ENCODE results near the gene MORN5. TPM values are rescaled to one million over a fixed set of nuclear protein-coding genes. Genes with fewer than 3 reads are reported as not detected.

MORN5 gene
- total and polyA plus RNA-seq, 4 donors, result not detected

DNA sequence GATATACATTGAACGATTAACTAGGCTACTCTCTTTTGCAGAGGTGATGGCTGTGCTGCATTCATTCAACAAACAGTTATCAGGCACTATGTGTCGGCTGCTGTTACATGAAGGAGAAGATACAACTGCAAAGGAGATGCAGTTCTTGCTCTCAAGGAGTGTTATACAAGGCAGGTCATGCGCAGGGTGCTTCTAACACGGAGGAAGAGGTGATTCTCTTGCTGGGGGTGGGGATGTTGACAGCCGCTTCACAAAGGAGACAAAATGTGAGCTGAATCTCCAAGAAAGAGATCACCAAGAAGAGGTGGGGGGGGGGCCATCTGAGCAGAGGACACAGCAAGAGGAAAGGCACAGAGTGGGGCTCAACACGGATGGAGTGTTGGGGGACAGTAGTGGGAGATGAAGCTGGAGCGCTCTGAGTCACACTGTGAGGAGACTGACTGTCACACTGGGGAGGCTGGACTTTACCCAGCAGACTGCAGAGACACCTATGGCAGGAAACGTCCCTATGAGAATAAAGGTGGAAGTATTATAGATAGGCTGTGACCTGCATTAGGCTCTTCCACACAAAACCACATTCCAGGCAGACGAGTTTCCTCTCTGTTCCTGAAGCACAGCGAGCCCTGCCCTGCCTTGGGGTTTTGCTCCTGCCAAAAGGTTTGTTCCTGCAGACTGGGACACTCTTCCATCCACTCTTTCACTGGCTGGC is 21.0 kb upstream of the MORN5 start:
- H3K27ac ChIP-seq (ENCODE audit: low read depth in 1 of 2, low read length in 2 of 2), result no peak overlapping the region
- H3K27me3 ChIP-seq (ENCODE audit: control insufficient read depth in 4 of 4, insufficient read depth in 4 of 4, low read length in 3 of 4), result no peaks in the 10 kb centered on the region
- no peak for TF ChIP-seq GABPA (IDR thresholded peaks at IDR 0.05 in 1 of 2, conservative IDR thresholded peaks at IDR 0.05 in 1 of 2)
- H3K9ac ChIP-seq (ENCODE audit: low read depth in 1 of 2, low read length in 2 of 2), result no peak overlapping the region
- H3K36me3 ChIP-seq (ENCODE audit: control insufficient read depth in 4 of 4, insufficient read depth in 3 of 4, low read depth in 1 of 4, low read length in 3 of 4), result peaks cover 0 to 11% (median 8%) of the 10 kb centered on the region in 4 donors
- H3K4me1 ChIP-seq (ENCODE audit: control insufficient read depth in 4 of 4, insufficient read depth in 4 of 4, low read length in 3 of 4), result no peaks in the 10 kb centered on the region
- 78% methylated on average over 10 of the region's 10 CpGs for WGBS
- H3K9me3 ChIP-seq (ENCODE audit: control insufficient read depth in 4 of 4, low read length in 3 of 4), result no peaks in the 10 kb centered on the region
- DNase-seq (ENCODE audit: low spot score), result no peak
- no peak overlapping the region for H3K4me3 ChIP-seq (ENCODE audit: low read depth in 1 of 3, low read length in 3 of 3)

GRCh38 chr9:122140368-122141193 is 19.1 kb upstream of the MORN5 start:
- TF ChIP-seq HNF4G (IDR thresholded peaks at IDR 0.05) (no peak), TAF1 (conservative IDR thresholded peaks at IDR 0.05) (no peak), YY1 (IDR thresholded peaks at IDR 0.05) (no peak), ZBTB33 (IDR thresholded peaks at IDR 0.05) (no peak), EGR1 (IDR thresholded peaks at IDR 0.05; ENCODE audit: low read depth in 2 of 2) (no peak), FOXA1 (IDR thresholded peaks at IDR 0.05) (no peak), JUND (IDR thresholded peaks at IDR 0.05) (no peak), FOXA2 (IDR thresholded peaks at IDR 0.05) (no peak), HNF4A (conservative IDR thresholded peaks at IDR 0.05) (no peak), REST (IDR thresholded peaks at IDR 0.05) (no peak), GABPA (IDR thresholded peaks at IDR 0.05 in 1 of 2, conservative IDR thresholded peaks at IDR 0.05 in 1 of 2) (no peak), MAX (IDR thresholded peaks at IDR 0.05) (no peak), RAD21 (IDR thresholded peaks at IDR 0.05) (no peak), RXRA (IDR thresholded peaks at IDR 0.05) (no peak)
- TF ChIP-seq, protein P1, sequence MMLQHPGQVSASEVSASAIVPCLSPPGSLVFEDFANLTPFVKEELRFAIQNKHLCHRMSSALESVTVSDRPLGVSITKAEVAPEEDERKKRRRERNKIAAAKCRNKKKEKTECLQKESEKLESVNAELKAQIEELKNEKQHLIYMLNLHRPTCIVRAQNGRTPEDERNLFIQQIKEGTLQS (IDR thresholded peaks at IDR 0.05), result no peak
- 75% methylated on average over 8 of the region's 8 CpGs for WGBS
- Histone ChIP-seq H3K9ac (ENCODE audit: low read depth in 1 of 2, low read length in 2 of 2) (no peak overlapping the region), H3K9me3 (ENCODE audit: control insufficient read depth in 4 of 4, low read length in 3 of 4) (no peaks in the 10 kb centered on the region), H3K27ac (ENCODE audit: low read depth in 1 of 2, low read length in 2 of 2) (no peak overlapping the region), H3K4me1 (ENCODE audit: control insufficient read depth in 4 of 4, insufficient read depth in 4 of 4, low read length in 3 of 4) (no peaks in the 10 kb centered on the region), H3K36me3 (ENCODE audit: control insufficient read depth in 4 of 4, insufficient read depth in 3 of 4, low read depth in 1 of 4, low read length in 3 of 4) (peaks cover 3 to 26% (median 22%) of the 10 kb centered on the region in 4 donors), H3K27me3 (ENCODE audit: control insufficient read depth in 4 of 4, insufficient read depth in 4 of 4, low read length in 3 of 4) (no peaks in the 10 kb centered on the region), H3K4me3 (ENCODE audit: low read depth in 1 of 3, low read length in 3 of 3) (no peak overlapping the region)
- no peak for DNase-seq (ENCODE audit: low spot score)

All from liver (tissue), 9 donors.